Mammary epithelial cell (primary cell): ENCODE data around the gene PDE2A.

Experiments
- CTCF ChIP-seq, 2 donors: IDR thresholded peaks in 1 of 2; conservative IDR thresholded peaks in 1 of 2; 2 replicates each; pipeline ENCODE4 v1.5.1; 2011 to 2012; ENCODE audit warnings: inconsistent platforms in 2 of 2, low read length in 2 of 2, mild to moderate bottlenecking in 2 of 2, control low read depth in 1 of 2, low read depth in 1 of 2; ENCODE audit not compliant: insufficient read depth in 1 of 2; ENCODE audit errors: extremely low read depth in 1 of 2
- EZH2 ChIP-seq: IDR thresholded peaks from 2 replicates; pipeline ENCODE4 v1.6.1; 2012; ENCODE audit warnings: low read length, inconsistent platforms, borderline replicate concordance

GRCh38 chr11:72595292-72595684 is 78.9 kb downstream of the PDE2A start:
- TF ChIP-seq CTCF (conservative IDR thresholded peaks at IDR 0.05 in 1 of 2, IDR thresholded peaks at IDR 0.05 in 1 of 2; ENCODE audit: extremely low read depth in 1 of 2, insufficient read depth in 1 of 2, low read depth in 1 of 2, low read length in 2 of 2) (no peak), EZH2 (no peak)
